Fibroblast of skin of scalp (primary cell): Measurements from ENCODE around the gene FXYD3.

Source experiments
- DNase-seq: peaks from one replicate; pipeline ENCODE4 v3.0.0-alpha.2; 2013

FXYD3 gene

DNA sequence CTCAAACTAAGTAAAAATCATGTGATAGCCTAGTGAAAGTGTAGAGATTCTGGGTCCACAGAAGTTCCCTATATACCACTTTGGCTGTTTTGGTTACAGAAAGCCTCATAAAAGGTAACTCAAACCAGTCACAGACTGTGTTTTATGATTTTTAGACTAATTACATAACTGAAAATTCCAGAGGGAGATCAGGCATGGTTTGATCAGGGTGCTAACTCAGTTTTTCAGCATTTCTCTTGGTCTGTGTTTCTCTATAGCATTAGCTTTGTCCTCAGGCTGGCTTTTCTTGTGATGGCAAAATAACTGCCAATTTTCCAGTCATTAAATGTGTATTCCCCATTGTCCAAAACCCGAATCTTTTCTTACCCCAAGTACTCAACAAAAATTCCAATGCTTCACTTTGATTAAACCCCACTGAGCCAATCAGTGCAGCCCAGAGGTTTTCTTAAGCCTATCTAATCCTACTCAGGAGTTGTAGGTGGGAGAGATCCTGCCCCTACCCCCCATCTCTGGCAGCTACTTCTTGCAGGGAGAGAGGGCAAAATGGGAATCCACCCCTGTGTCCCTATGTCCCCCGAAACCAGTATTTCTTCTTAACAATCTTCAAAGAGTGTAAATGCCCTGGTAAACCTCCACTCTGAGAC lies 8.6 kb upstream of the FXYD3 start:
- DNase-seq: no peak

DNA sequence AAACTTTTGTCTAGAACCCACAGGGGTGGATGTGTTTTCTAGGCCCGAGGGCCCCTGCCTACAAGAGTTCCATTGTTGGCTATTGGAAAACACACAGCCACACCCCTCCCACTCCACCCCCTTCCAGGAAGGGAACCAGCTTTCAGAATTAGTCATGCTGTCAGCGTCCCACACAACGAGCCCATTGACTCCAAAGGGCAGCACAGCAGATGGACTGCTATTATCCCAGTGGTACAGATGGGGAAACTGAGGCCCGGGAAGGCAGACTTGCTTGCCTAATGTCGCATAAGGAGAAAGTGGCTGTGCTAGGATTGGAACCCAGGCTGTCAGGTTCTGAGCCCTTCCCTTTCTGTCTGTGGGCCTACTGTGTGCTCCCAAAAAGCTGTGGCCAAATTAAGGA lies 8.1 kb upstream of the FXYD3 start:
- peak; percentile 17 for DNase-seq

DNA sequence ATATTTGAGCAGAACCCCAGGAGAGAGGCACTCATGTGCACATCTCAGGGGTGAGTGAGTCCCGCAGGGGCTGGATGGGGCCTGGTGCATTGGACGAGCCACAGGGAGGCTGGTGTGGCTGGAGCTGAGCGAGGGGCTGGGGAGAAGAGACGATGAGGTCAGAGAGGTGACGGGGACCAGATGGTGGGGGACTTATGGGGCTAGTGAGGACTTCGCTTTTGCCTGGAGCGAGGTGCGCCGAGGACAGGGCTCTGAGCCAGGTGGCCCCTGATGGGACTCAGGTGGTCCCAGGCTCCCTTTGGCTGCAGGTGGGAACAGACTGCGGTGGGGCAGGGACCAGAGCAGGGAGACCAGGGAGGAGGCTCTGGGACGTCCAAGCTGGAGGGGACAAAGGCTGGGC lies 6.9 kb upstream of the FXYD3 start:
- DNase-seq: no peak

DNA sequence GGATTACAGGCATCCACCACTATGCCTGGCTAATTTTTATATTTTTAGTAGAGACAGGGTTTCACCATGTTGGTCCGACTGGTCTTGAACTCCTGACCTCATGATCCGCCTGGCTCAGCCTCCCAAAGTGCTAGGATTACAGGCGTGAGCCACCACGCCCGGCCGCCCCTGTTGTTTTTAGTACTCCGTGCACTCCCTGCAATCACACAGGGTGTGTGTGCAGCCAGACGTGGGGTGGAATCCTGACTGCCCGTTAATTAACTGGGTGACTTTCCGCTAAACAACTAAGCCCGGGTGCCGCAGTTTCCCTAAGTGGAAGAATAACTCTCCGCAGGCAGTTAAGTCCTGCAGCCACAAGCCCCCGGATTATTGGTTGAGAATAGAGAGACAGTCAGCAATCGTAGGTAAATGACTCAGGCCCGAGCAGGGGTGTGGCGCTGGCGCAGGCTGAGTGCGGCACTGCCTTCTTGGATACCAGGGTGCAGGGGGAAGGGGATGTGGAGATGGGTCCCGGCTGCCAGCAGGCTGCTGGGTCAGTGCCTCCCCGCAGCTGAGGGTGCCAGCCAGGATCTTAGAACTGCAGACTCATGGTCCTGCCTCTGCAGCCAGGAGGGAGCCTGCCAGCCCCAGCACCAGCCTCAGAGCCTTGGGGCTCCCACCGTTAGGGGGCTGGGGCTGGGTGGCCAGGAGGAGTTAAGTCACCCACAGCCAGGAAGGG lies 6.1 kb upstream of the FXYD3 start:
- no peak for DNase-seq

DNA sequence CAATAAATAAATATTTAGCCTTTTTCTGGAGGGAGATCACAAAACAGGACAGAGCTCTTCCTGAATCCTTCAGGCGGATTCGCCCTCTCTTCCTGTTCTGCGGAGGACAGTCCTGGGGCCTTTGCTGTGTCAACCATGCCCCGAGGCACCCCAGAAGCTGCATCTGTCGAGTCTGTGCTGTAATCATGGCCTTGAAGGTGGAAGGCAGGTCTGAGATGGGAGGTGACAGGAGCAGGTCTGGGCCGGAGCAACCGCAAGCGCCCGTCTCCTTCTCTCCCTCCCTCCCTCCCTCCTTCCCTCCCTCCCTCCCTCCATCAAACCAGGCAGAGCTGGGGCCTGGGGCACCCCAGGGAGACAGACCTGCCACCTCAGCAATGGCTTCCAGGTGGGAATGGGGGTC lies 4.6 kb upstream of the FXYD3 start:
- no peak for DNase-seq

DNA sequence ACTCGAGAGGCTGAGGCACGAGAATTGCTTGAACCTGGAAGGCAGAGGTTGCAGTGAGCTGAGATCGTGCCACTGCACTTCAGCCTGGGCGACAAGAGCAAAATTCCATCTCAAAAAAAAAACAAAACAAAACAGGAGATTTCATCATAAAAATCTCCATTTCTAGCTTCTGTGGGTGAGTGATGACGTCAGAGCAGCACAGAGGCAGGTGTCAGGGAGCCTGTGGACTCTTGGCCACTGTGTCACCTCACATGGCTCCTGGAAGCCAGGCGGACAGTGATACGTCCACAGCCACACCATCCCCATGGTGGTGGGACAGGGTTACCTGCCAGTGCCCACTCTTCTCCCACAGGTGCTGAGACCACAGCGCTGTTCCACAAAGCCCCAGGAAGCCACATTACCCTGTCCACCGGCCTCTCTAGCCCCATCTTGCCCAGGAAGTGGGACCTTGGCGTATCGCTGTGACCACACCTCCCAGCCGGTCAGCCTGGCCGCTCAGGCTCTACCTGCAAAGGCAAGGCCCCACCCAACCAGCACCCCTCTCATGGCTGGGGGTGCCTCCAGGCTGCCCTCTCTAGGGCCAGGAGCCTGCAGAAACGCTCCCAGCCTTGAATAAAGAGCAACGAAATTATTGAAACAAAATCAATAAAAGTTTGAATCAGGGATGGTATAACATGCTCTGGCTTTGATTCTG lies 2.5 kb upstream of the FXYD3 start:
- DNase-seq: no peak

DNA sequence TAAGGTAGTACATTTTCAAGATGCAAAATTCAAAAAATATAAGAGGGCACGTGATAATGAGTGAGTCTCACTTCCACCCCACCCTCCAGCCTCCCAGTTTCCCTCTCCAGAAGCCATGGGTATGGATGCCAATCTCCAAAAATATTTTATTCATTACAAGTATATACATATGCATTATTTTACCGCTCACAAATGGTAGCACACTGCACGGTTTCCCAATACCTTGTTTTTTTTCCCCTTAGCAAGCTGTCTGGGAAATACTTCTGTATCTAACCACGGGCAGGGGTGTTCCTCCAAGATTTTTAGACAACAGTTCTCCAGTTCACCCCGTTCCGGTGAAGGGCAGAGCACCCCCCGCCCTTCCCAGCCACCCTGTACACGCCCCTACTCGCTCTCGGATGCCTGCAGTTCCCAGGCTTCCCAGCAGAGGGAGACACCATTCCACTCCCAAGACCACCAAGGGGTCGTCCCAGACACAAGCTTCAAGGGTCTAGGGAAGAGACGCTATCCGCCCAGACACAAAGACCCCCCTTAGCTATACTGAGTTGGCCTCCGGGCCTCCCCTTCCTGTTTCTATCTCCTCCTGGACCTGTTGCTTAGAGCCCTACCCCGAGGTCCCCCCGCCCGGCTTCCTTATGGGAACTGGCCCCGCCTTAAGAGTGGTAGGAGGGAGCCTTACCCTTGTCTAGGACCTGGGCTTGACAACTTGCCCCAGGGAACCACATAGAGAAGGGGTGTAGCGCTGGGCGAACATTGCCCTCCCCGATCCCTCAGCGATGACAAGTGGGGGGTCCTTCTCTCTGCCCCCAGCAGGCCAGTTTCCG lies 1.1 kb upstream of the FXYD3 start:
- DNase-seq: peak; percentile 63

DNA sequence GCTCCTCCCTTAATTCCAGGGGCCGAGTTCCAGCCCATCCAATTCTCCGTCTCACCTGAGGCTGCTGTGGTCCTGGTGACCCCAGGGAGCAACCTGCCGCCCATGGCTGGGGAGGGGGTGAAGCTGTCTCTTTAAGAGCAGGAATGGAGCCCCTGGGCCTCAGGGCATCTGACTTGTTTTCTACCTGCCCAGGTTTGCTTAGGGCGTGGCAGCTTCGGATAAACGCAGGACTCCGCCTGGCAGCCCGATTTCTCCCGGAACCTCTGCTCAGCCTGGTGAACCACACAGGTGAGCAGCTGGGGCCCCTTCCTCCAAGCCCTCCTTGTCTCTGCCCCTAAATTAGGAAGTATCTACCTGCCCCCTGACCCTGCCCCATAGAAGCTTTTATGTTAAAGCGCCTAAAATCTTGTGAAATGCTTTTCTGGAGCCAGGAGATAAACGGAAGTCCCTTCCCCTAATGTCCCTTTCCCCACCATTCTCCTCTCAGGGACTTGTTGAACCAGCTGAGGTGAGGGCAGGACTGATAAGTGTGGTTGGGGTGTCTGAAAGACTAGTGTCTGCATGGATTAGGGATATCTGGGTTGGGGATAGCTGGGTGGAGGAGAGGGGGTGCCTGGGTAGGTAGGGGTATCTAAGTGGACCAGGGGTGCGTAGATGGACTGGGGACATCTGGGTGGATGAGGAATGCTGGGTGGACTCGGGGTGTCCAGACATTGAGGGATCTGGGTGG lies 614 bp downstream of the FXYD3 start:
- DNase-seq: no peak

DNA sequence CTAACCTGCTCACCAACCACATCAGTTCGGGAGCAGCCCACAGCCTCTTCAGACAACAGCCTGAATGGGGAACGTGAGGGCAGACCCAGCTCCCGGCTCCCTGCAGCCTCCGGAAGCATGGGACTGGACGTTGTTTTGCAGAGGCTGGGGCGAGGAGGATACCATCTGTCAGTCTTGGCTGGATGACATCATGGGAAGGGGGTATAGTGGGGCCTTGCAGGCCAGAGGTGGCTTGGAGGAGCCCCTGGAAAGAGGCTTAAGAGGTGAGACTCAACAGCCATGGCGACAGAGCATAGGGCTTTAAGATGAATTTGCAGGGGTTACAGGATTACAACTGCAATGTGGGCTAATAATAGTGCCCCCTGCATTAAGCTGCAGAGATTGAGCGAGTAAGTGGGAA lies 1.5 kb downstream of the FXYD3 start:
- DNase-seq: no peak

DNA sequence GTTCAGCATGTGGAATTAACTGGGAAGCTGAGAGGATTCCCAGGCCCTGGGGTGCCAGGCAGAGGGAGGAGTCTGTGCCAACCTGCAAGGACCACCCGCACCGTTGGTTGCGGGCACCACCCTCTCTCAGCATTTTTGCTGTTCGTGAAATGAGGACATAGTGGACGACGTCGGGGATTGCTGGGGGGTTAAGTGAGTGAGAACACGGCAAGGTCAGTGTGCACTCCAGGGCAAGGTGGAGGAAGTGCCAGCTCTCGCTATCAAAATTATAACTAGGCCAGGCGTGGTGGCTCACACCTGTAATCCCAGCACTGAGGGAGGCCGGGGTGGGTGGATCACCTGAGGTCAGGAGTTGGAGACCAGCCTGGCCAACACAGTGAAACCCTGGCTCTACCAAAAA lies 2.2 kb downstream of the FXYD3 start:
- no peak for DNase-seq

DNA sequence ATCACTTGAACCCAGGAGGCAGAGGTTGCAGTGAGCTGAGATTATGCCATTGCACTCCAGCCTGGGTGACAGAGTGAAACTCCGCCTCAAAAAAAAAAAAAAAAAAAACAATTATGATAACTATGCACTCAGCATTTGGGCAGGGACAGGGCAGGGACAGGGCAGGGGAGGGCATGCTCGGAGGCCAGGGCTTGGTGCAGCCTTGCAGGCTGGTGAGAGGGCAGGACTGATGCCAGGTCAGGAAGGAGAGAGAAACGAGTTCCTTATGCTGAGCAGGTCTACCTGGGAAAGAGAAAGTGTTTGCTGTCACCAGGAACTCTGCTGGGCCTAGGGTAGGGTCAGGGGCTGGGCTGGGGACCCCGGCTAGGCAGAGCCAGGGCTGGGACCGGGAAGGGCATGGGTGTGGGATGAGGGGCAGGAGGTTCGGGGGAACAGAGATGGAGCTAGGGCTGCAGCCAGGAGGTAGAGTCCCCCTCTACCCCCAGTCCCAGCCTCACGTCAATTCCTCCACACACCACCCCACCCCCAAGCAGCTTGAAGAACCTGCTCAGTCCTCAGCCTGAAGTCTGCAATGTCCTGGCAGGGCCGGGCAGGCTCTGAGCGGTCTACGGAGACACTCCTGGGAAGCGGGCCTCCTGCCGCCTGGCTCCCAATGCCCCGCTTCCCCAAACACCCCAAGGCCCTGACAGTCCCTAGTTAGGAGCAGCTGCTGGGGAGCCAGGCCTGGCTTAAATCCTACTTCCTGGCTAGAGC lies 2.8 kb downstream of the FXYD3 start:
- no peak for DNase-seq

DNA sequence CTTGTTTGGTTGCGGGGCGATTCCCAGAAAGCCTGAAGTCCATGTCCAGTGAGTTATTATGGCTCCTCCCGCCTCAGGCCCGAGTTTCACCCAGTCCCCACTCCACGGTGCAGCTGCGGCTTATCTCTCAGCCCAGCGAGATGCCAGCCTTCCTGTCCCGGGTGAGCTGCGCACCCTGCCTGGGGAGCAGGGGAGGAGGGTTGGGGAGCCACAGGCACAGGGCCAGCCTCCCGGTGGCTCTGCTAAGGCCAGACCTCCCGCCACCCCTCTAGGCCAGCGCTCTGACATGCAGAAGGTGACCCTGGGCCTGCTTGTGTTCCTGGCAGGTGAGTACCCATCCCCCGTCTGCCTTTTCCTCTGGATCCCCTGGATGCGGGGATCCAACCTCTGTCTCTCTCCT lies 3.5 kb downstream of the FXYD3 start:
- DNase-seq: no peak

DNA sequence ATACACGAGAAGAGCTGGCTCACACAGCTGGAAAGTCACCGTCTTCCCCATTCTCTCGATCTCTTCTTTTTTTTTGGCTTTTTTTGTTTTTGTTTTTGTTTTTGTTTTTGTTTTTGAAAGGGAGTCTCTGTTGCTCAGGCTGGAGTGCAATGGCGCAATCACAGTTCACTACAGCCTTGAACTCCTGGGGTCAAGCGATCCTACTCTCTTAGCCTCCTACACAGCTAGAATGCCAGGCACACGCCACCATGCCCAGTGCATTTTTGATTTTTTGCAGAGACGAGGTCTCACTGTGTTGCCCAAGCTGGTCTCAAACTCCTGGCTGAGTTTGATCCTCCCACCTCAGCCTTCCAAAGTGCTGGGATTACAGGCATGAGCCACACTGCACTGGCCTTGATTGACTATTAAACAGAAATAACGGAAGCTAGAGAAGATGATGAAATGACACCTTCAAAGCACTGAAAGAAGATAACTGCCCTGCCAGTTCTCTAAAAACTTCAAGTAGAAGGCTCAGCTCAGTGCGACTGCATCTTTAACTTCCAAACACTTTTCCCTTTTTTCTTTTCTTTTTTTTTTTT lies 4.0 kb downstream of the FXYD3 start:
- no peak for DNase-seq

DNA sequence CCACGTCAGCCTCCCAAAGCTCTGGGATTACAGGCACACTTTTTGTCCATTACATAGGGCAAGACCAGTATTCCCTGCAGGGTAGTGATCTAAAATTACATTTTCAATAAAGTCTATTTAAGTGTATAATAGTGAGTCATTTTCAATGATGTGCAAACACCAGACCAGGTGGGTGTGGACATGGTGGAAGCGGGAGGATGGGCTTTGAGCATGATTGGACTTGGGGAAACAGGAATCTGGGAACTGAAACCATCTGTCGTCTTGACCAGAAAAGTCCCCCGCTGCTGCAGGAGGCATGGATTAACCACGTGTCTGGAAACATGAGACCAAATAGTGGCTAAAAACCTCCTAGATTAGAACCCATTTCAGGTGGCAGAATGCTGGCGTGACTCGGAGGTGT lies 4.9 kb downstream of the FXYD3 start:
- peak; percentile 91 for DNase-seq

DNA sequence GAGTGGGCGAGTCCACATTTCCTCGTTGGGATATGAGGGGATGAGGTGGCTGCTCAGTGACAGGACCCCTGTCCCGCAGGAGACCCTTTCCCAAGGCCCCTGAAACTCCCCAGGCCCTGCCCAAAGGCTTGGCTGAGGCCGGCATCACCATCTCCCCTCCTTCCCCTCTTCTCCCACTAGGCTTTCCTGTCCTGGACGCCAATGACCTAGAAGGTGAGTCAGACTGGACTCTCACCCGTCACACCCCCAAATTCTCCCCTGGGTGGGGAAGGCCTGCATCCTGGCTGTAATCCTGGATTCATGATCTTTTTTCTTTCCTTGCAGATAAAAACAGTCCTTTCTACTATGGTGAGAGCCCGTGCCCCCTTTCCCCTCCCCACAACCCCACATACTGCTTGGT lies 5.3 kb downstream of the FXYD3 start:
- no peak for DNase-seq

DNA sequence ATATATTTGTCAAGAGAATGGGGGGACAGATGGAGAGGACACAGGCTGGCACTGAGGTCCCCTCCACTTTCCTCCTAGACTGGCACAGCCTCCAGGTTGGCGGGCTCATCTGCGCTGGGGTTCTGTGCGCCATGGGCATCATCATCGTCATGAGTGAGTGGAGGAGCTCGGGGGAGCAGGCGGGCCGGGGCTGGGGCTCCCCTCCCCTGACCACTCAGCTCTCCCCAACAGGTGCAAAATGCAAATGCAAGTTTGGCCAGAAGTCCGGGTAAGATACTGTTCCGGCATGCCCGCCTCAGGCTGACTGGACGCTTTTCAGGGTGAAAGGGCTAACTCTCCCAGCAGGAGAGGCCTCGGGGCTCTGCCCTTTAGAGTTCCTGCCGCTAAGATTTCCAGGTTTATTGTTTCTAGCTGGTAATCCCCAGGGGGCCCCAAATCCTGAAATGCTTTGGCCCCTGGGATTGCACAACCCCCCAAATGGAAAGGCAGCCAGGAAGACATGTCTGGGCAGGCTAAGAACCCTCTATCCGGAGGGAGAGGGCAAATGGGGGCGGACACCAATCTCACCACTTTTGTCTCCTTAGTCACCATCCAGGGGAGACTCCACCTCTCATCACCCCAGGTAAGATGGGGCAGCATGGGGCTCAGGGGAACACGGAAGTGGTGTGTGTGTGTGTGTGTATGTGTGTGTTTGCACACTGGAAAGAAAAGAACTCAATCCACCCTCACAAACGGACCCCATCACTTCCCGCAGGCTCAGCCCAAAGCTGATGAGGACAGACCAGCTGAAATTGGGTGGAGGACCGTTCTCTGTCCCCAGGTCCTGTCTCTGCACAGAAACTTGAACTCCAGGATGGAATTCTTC lies 7.3 kb downstream of the FXYD3 start:
- no peak for DNase-seq

DNA sequence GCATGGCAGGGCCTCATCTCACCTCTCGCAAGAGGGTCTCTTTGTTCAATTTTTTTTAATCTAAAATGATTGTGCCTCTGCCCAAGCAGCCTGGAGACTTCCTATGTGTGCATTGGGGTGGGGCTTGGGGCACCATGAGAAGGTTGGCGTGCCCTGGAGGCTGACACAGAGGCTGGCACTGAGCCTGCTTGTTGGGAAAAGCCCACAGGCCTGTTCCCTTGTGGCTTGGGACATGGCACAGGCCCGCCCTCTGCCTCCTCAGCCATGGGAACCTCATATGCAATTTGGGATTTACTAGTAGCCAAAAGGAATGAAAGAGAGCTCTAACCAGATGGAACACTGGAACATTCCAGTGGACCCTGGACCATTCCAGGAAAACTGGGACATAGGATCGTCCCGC lies 8.0 kb downstream of the FXYD3 start:
- DNase-seq: peak; percentile 74

DNA sequence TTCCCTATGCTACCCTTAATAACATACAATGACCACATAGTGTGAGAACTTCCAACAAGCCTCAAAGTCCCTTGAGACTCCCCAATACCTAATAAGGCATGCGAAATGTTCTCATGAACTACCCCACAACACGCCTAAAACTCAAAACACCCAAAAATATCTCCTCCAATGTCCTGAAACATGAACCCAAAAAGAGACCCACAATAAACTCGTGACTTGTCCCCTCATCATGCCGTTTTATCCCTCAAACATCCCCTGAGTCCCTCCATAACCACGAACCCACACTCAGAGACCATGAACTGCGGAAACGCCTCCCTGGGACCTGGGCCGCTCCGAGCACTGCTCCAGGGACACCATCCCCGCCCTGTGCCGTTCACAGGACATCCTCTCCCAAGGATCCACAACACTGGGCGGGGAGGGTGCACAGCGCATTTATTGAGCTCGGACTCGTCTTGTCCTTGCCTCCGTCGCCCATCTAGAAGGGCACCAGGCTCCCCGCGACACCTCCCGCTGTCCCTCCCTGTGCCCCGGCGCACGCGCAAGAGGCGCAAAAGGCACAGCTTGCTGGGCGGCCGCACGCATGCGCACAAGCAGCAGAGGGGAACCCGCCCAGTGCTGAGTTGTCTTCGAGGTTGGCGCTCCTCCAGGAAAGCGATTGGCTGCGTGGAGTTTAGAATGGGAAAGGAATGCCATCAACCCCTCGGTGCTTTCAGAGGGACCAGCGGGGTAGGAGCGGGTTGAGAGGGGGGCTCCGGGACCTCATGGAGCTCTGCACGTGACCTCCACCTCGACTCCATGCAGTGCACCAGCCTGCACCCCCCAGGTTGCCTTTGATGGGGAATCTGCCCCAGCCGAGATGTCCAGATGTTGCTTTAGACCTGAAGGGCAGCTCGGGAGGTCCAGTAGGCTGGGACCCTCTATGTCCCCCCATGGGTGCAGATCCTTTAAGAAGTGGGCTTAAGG lies 8.8 kb downstream of the FXYD3 start:
- DNase-seq: peak; percentile 97

DNA sequence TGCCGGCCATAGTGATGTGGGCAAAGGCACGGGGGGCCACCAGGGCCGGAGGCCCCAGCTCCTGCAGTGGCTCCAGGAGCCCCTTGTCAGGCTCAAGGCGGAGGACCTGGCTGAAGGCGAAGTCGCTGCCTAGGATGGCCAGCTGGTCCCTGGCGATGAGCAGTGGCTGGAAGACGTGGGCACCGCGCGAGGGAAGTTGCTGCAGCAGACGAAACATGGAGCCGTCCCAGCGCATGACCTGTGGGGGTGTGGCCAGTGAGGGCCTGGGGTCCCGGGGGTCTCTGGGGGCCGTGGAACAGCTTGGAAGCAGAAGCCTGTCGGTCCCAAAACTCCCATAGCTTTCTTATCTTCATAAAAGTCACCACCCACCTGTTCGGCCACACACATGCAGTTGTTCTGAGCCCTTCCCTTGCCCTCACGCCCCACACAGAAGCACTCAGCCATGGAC lies 9.7 kb downstream of the FXYD3 start:
- no peak for DNase-seq
